ENCODE data around the gene CDC42BPB.

CDC42BPB gene

GRCh38 chr14:103022002-103022684 is 35.2 kb downstream of the CDC42BPB start:
- in situ Hi-C loops (cut with MboI; ENCODE audit: low sequenced_read_pairs), result no loop called here

DNA sequence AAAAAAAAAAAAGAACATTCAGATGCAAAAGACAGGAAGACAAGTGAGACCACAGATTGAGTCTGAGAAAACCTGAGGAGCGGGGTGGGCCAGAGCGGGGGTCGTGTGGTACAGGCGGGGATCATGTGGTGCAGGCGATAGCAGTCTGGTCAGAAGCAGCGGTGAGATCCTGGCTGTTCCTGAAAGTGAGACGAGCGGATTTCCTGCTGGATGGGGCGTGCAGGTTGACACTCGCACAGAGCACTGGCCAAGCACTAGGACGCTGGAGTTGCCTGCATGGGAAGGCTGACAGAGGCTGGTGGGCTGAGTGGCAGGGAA is 35.7 kb downstream of the CDC42BPB start:
- in situ Hi-C loops (cut with MboI; ENCODE audit: low sequenced_read_pairs), result no loop called here

- in situ Hi-C loops (cut with MboI; ENCODE audit: low sequenced_read_pairs), result no loop called here
These were observed 36.8 kb downstream of the CDC42BPB start for GRCh38 chr14:103020271-103021170.

- in situ Hi-C loops (cut with MboI; ENCODE audit: low sequenced_read_pairs), result no loop called here
These were observed 37.5 kb downstream of the CDC42BPB start for GRCh38 chr14:103019826-103020225.

- in situ Hi-C loops (cut with MboI; ENCODE audit: low sequenced_read_pairs), result no loop called here
These were observed 38.1 kb downstream of the CDC42BPB start for GRCh38 chr14:103019236-103019635.

- in situ Hi-C loops (cut with MboI; ENCODE audit: low sequenced_read_pairs), result no loop called here
These were observed 40.8 kb downstream of the CDC42BPB start for GRCh38 chr14:103016594-103016993.

DNA sequence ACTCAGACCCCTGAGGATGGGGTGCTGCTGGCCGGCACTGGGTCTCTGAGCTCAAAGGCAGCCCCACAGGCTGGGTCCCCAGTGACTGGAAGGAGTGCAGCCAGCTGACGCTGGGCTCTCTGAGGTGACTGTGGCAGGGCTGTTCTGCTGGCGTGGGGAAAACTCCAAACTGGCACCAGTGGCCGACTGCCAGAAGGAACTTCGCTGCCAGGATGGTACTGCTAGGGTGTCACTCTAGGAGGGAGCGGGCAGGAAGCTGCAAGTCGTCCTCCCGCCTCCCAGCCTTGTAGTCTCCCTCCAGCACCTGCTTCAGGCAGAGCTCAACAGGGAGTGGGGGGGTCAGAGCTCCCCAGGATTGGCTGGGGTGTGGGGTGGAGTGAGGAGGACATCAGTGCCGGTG is 41.3 kb downstream of the CDC42BPB start:
- in situ Hi-C loops (cut with MboI; ENCODE audit: low sequenced_read_pairs), result no loop called here

- in situ Hi-C loops (cut with MboI; ENCODE audit: low sequenced_read_pairs), result no loop called here
These were observed 41.9 kb downstream of the CDC42BPB start for GRCh38 chr14:103015426-103015825.

- in situ Hi-C loops (cut with MboI; ENCODE audit: low sequenced_read_pairs), result no loop called here
These were observed 42.7 kb downstream of the CDC42BPB start for GRCh38 chr14:103014466-103015228.

DNA sequence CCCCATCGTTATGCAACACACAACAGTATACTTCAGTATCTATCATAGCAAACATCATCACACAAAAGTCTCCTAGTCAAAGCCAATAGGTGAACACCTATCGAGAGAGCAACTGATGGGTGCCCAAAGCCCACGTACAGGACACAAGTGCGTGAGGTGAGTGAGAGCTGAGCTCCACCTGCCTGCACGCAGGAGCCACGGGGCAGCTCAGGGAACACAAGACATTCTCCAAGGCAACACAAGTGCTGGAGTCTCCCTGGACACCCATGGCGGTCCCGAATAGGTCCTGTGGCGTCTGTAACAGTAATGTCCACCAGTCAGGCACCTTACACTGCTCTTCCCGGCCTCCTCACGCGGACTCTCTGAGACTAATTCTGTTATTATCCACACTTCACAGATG is 44.3 kb downstream of the CDC42BPB start:
- in situ Hi-C loops (cut with MboI; ENCODE audit: low sequenced_read_pairs), result no loop called here

- in situ Hi-C loops (cut with MboI; ENCODE audit: low sequenced_read_pairs), result no loop called here
These were observed 47.8 kb downstream of the CDC42BPB start for GRCh38 chr14:103009559-103009958.

DNA sequence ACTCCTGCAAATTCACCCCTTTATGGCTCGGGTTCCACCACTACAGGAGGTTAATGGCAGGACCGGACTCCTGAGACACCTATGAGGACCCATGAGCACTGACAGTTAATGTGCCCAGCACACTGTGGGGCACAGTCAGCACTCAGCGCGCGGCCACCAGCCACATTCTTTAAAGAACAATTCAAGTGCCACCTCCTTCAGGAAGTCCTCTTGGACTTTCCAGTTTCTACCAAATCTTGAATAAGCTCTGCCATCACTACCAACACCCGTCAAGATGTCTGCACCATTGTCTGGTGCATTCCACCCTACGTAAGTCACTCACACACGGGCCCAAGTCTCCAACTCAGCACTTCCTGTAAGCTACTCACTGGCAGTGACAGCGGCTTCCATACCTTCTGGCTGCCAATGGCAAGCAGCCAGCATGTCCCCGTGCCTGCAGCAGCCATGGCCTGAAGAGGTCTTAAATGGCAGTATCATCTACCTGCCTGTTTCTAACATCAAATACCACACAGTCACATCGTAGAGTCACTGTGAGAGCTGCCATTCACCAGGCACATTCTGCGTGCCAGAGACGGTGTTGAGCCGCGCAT is 48.5 kb downstream of the CDC42BPB start:
- in situ Hi-C loops (cut with MboI; ENCODE audit: low sequenced_read_pairs), result no loop called here

- in situ Hi-C loops (cut with MboI; ENCODE audit: low sequenced_read_pairs), result no loop called here
These were observed 49.2 kb downstream of the CDC42BPB start for GRCh38 chr14:103008126-103008525.

DNA sequence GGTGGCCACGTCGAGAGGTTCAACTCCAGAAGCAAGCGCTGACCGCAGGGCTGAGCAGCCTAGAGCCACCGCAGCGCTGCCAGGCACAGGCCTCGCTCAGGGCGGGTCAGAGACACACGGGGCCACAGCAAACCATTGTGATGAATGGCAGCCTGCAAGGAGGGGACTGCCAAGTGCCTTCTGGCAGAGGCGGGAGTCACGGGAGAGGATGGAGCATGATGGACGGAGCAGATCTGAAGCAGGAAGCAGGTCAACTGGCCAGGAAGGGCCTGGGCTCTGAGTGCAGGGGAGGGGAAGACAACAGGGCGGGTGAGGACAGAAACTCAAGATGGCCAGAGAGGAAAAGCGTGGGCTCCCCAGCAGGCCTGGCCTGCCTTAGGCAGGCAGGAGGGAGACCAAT is 49.8 kb downstream of the CDC42BPB start:
- in situ Hi-C loops (cut with MboI; ENCODE audit: low sequenced_read_pairs), result no loop called here

- in situ Hi-C loops (cut with MboI; ENCODE audit: low sequenced_read_pairs), result no loop called here
These were observed 50.3 kb downstream of the CDC42BPB start for GRCh38 chr14:103006991-103007520.

DNA sequence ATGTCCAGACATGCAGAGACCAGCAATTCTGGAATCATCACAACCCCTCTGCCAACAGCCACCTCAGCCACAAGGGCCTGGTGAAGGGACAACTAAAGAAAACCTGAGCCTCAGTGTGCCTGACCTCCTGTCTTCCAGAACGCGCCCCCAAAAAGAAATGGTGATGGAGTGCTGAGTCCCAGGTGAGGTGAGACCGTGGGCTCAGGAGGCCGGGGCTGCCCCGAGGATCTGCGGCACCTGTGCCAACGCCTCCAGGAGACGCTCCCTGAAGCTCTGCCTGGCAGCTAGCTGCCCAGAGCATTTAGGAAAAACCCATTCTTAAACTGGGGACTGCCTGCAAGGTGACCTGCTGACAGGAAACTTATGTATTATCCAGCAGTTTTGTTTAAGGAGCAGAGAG is 51.2 kb downstream of the CDC42BPB start:
- in situ Hi-C loops (cut with MboI; ENCODE audit: low sequenced_read_pairs), result no loop called here

DNA sequence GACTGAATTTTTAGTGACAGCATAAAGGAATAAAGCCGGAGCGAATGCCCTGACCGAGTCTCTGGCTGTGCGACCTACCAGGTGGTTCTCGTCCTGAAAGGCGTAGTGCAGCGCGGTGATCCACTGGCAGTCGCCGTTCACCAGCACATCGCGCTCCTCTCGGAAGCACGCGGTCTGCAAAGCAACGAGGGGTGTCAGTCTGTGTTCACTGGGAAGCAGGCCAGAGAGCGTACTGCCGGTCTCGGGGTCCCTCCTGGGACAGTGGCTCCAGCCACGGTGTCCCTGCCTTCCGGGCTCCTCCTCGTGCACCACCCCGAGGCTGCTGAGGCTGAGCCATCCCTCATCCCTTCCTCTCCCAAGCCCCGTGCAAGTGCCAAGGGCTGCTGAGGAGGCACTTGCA is 53.5 kb downstream of the CDC42BPB start:
- in situ Hi-C loops (cut with MboI; ENCODE audit: low sequenced_read_pairs), result no loop called here

GRCh38 chr14:103003351-103003615 is 54.1 kb downstream of the CDC42BPB start:
- in situ Hi-C loops (cut with MboI; ENCODE audit: low sequenced_read_pairs), result no loop called here

- in situ Hi-C loops (cut with MboI; ENCODE audit: low sequenced_read_pairs), result no loop called here
These were observed 54.6 kb downstream of the CDC42BPB start for GRCh38 chr14:103002578-103003350.

DNA sequence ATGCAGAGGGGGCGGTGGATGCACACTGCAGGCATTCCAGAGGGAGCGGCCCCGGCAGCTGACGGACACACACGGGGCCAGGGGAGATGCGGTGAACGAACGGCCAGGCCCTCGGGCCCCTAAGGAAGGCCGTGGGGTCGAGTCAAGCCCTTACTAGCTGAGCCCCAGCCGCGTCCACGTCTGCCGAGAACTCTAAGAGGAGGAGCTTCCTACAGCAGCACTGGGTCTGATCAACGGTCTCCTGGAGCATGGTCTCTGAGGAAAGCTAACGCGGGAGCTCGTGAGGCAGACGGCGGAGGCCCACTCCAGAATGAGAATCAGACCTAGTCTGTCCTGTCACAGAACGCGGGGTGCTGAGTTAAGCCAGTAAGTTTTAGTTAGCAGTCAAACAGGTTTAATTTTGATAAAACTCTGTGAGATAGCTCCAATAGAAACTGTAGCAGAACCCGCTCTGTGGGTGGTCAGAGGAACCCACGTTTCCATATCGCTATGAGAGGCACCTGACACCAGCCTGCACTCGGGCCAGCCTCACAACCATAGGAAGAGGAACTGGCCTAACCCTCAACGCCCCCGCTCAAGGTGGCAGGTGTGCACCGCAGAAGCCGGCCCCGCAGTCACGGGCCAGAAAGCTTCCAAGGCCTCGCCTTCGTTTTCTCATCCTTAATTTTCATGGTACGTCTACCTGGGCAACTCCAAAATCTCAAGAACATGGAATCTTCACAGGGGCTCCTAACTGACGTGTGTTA is 55.5 kb downstream of the CDC42BPB start:
- in situ Hi-C loops (cut with MboI; ENCODE audit: low sequenced_read_pairs), result no loop called here

Data from HL-60/S4 treated with retinoic acid at 250 ng/mL for 4 days and 3 days (cell line).